Loucy (cell line): ENCODE measurements around the gene SLC9A8.
"Not testable (repeated sequence)": the region's sequence is repeated elsewhere in the genome, so short reads cannot be mapped to it uniquely, and the experiment has no call there.

Experiments used
- H2AFZ ChIP-seq: fragments of 200-600 bp; sonication (generic); 2 replicates; pipeline ENCODE4 v1.6.0; 2016; ENCODE audit warnings: antibody characterized with exemption, mild to moderate bottlenecking, low read length, moderate library complexity
- H3F3A ChIP-seq: fragments of 200-600 bp; 2 replicates; pipeline ENCODE4 v1.6.0; 2016; ENCODE audit warnings: antibody characterized with exemption, low read depth, mild to moderate bottlenecking
- H3K27me3 ChIP-seq: fragments of 200-600 bp; sonication (generic); 2 replicates; pipeline ENCODE4 v1.6.1; 2014; ENCODE audit warnings: low read length, mild to moderate bottlenecking; ENCODE audit not compliant: insufficient read depth, poor library complexity, severe bottlenecking
- H3K36me3 ChIP-seq: fragments of 200-600 bp; sonication (generic); 2 replicates; pipeline ENCODE4 v1.6.1; 2016; ENCODE audit warnings: low read length; ENCODE audit not compliant: insufficient read depth
- H3K4me1 ChIP-seq: fragments of 200-600 bp; sonication (generic); 2 replicates; pipeline ENCODE4 v1.5.1; 2014; ENCODE audit warnings: low read length, mild to moderate bottlenecking; ENCODE audit not compliant: insufficient read depth, poor library complexity, severe bottlenecking
- H3K4me2 ChIP-seq: fragments of 200-600 bp; sonication (generic); 2 replicates; pipeline ENCODE4 v1.6.0; 2014; ENCODE audit warnings: antibody characterized with exemption, low read length, low read depth, mild to moderate bottlenecking; ENCODE audit not compliant: poor library complexity, severe bottlenecking
- H3K4me3 ChIP-seq: fragments of 200-600 bp; sonication (generic); 2 replicates; pipeline ENCODE4 v1.5.1; 2014; ENCODE audit warnings: low read length, mild to moderate bottlenecking, mixed read lengths; ENCODE audit not compliant: poor library complexity, severe bottlenecking
- H3K79me2 ChIP-seq: fragments of 200-600 bp; sonication (generic); 2 replicates; pipeline ENCODE4 v1.6.1; 2014; ENCODE audit warnings: low read length; ENCODE audit not compliant: insufficient read depth
- H3K9ac ChIP-seq: fragments of 200-600 bp; sonication (generic); 2 replicates; pipeline ENCODE4 v1.6.0; 2014; ENCODE audit warnings: mild to moderate bottlenecking, low read depth, low read length, moderate library complexity; ENCODE audit not compliant: poor library complexity, severe bottlenecking
- H3K9me2 ChIP-seq: fragments of 200-600 bp; sonication (generic); replicated peaks from 2 replicates; pipeline ENCODE4 v1.6.1; 2016; ENCODE audit warnings: low read depth, low read length, mixed read lengths
- H3K9me3 ChIP-seq: fragments of 200-600 bp; sonication (generic); 2 replicates; pipeline ENCODE4 v1.6.1; 2014; ENCODE audit warnings: mild to moderate bottlenecking, antibody characterized with exemption, low read length, low read depth; ENCODE audit not compliant: insufficient read depth
- H4K20me1 ChIP-seq: fragments of 200-600 bp; sonication (generic); 2 replicates; pipeline ENCODE4 v1.6.0; 2014; ENCODE audit warnings: antibody characterized with exemption, low read length, mild to moderate bottlenecking; ENCODE audit not compliant: insufficient read depth, poor library complexity, severe bottlenecking
- CTCF ChIP-seq: fragments of 200-600 bp; sonication (generic); conservative IDR thresholded peaks from 2 replicates; pipeline ENCODE4 v1.5.1; 2014; ENCODE audit warnings: mild to moderate bottlenecking, antibody characterized with exemption, low read length
- EZH2phosphoT487 ChIP-seq: fragments of 200-600 bp; IDR thresholded peaks from 2 replicates; pipeline ENCODE4 v1.6.1; 2018; ENCODE audit warnings: antibody characterized with exemption, mild to moderate bottlenecking, moderate library complexity, borderline replicate concordance

The SLC9A8 gene

DNA sequence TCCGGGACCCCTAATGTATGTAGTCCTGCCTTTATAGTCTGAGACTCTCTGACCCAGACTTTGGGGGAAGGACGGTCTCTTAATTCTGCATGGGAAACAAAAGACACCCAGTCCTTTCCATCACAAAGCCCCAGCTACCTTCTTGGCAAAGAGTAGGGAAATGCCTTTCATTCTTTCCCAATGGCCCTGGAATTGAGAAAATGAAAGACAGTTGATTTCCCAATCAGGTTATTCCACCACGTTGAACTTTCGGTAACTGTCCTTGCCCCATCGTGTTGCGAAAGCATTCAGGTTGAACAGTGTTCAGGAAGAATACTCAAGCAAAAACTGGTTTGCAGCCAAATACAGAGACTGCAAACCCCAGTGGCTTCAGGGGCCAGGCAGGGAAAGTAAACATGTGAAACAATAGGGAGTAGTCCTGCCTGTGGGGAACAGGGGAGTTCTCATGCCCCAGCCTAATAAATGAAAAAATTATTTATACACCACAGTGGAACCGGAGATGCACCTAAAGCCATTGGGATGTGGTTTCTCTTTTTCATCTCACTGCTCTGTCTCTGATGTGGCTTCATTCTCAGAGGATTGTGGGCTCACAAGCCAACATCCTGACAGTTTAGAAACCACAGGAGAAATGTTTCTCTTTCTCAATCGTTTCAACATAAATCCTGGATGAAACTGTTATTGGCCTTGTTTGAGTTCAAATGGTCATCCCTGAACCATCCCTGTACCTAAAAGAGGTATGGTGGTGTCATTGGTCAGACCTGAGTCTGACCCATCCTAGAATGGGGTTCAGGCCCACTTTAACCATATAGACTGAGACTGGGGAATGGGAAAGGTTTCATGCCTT is 44.2 kb upstream of the SLC9A8 start:
- H3K9me3 ChIP-seq = no peaks in the 10 kb centered on the region
- TF ChIP-seq EZH2phosphoT487 (no peak), CTCF (no peak)
- peak overlapping the region; percentile 45 for H3K4me3 ChIP-seq
- peak overlapping the region; percentile 64 for H3K4me2 ChIP-seq
- H3K79me2 ChIP-seq = no peaks in the 10 kb centered on the region
- no peaks in the 10 kb centered on the region for H3K36me3 ChIP-seq
- no peaks in the 10 kb centered on the region for H4K20me1 ChIP-seq
- H3K4me1 ChIP-seq = peaks cover 18% of the 10 kb centered on the region
- no peak overlapping the region for H2AFZ ChIP-seq
- H3F3A ChIP-seq = no peaks in the 10 kb centered on the region
- H3K9me2 ChIP-seq = no peaks in the 10 kb centered on the region
- no peak overlapping the region for H3K9ac ChIP-seq
- peaks cover 19% of the 10 kb centered on the region for H3K27me3 ChIP-seq

GRCh38 chr20:49769048-49769581 is 43.5 kb upstream of the SLC9A8 start:
- Histone ChIP-seq H3K9ac (no peak overlapping the region), H2AFZ (no peak overlapping the region), H3K4me1 (peaks cover 18% of the 10 kb centered on the region), H3K27me3 (peaks cover 19% of the 10 kb centered on the region), H3K4me2 (peak overlapping the region; percentile 64), H3K4me3 (no peak overlapping the region), H3K9me3 (no peaks in the 10 kb centered on the region), H3K36me3 (no peaks in the 10 kb centered on the region), H3K9me2 (no peaks in the 10 kb centered on the region), H3F3A (no peaks in the 10 kb centered on the region), H3K79me2 (no peaks in the 10 kb centered on the region), H4K20me1 (no peaks in the 10 kb centered on the region)
- TF ChIP-seq CTCF = no peak
- TF ChIP-seq EZH2phosphoT487 = no peak

GRCh38 chr20:49770634-49771033 is 42.0 kb upstream of the SLC9A8 start:
- no peaks in the 10 kb centered on the region for H3K79me2 ChIP-seq
- peaks cover 19% of the 10 kb centered on the region for H3K27me3 ChIP-seq
- H3K36me3 ChIP-seq = no peaks in the 10 kb centered on the region
- H3K9me2 ChIP-seq = no peaks in the 10 kb centered on the region
- H4K20me1 ChIP-seq = no peaks in the 10 kb centered on the region
- H3K4me1 ChIP-seq = peaks cover 18% of the 10 kb centered on the region
- H3K9me3 ChIP-seq = no peaks in the 10 kb centered on the region
- no peak overlapping the region for H3K9ac ChIP-seq
- H3F3A ChIP-seq = no peaks in the 10 kb centered on the region
- no peak overlapping the region for H3K4me3 ChIP-seq
- no peak for TF ChIP-seq EZH2phosphoT487
- TF ChIP-seq CTCF = no peak
- H2AFZ ChIP-seq = no peak overlapping the region
- H3K4me2 ChIP-seq = no peak overlapping the region

- H3K4me1 ChIP-seq, H3K9me3 ChIP-seq, H3K4me2 ChIP-seq, H3K36me3 ChIP-seq, H4K20me1 ChIP-seq, H3K4me3 ChIP-seq, H3K9ac ChIP-seq, H3K79me2 ChIP-seq, H3K9me2 ChIP-seq, H3F3A ChIP-seq, H2AFZ ChIP-seq: not testable (repeated sequence)
- H3K27me3 ChIP-seq = peaks cover 11% of the 10 kb centered on the region
These were observed 38.4 kb upstream of the SLC9A8 start for GRCh38 chr20:49774213-49774612.
